GM19193 (cell line): ENCODE data around the gene ANO4.

ENCODE experiments used
- POLR2A ChIP-seq: IDR thresholded peaks from 4 replicates; pipeline ENCODE4 v1.6.1; 2011; ENCODE audit not compliant: insufficient read depth, insufficient read length; ENCODE audit errors: extremely low read depth

ANO4 gene

GRCh38 chr12:101086490-101087135 lies 292.0 kb downstream of the ANO4 start:
- no peak for TF ChIP-seq POLR2A

GRCh38 chr12:101087920-101088319 lies 293.3 kb downstream of the ANO4 start:
- TF ChIP-seq POLR2A = no peak

GRCh38 chr12:101089271-101089670 lies 294.7 kb downstream of the ANO4 start:
- TF ChIP-seq POLR2A = no peak

DNA sequence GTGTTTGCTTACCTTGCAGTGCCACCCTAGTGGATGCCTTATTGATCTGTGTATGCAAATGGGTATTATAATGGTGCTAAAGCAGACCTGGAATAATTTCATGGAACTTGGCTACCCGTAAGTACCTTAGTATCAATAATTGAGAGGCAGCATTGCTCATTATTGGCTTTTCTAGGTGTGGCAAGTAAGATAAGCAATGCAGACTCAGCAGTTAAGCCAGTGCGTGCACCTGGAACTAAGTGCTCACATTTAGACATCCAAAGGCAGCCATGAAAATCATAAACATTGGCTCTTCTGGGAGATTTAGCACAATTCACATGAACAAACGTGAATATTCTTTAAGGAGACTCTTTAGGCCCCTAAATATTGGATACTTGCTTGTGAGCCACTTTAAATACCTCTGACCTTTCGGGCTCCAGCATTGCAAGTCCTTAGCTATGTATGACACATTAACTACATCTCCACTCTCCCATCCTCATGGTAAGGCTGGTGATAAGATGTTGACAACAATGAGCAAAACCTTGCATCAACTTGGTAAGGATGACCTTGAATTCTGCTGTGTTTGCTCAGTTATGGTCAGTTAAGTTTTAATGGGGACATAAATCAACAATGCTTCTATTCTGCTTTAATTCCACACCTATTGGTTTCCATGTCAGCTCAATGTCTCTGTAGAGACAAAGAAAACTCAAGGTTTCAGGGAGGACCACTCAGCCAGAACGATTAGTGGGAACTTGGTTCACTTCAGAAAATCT lies 303.4 kb downstream of the ANO4 start:
- no peak for TF ChIP-seq POLR2A

DNA sequence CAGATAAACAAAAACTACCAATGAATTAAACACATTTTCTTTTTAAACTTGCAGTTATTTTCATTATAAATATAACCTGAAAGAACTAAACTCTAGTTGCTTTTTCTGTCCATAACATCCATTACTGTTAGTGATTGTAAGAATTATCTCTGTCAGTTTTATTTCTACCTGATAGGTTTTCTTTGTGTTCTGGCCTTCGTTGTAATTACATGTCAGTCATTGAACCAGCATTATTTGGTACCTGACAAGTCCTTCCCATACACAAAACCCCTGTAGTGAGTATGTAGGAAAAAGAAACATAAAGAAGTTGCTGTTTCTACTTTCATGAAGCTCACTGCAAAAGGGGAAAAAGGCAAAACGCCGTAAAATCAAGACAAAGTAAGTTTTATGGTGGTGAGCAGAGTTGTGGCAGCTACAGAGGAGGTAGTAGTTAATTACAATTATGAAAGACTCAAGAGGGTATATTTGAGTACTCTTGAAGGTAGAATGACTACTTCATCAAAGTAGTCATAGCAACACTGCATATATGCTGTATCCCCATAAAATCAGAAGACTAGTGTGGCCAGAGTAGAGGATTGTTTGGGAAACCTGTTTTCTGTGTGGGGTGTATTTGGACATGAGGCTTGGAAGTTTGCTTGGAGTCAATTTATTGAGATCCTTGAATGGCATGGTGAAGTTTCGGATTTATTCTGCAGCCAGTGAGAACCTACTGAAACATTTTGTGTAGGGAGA lies 312.6 kb downstream of the ANO4 start:
- TF ChIP-seq POLR2A = no peak

- no peak for TF ChIP-seq POLR2A
These were observed 313.6 kb downstream of the ANO4 start for GRCh38 chr12:101108130-101108529.

DNA sequence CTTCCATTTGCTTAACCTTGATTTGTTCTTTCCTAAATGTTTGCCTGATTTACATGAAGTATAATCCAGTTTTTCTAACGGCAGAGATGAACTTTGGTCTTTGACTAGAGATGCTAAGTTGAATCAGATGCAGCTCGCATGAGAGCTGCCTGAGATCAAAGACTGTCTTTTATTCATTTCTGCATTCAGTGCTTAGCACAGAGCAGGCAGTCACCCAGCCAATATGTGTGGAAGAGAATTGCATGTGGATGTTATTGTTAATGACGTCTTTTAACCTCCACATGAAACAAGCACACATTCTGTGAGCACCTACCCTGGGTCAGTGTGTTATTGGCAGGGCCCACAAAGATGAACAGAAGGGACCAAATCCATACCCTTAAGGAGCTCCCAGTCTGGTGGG lies 316.3 kb downstream of the ANO4 start:
- TF ChIP-seq POLR2A = no peak

DNA sequence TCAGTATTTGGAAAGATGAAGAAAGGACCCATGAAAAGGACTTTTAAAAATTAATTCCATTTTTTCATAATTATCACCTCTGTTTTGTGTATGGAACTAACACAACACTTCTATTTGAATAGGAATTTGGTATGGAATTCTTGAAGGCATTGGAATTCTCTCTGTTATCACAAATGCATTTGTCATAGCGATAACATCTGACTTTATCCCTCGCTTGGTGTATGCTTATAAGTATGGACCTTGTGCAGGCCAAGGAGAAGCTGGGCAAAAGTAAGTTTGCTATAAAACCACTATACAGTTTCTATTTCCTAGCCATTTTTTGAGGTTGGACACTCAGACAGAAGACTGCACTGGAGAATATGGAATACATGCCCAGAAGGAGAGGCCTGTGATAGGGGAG lies 316.9 kb downstream of the ANO4 start:
- TF ChIP-seq POLR2A = no peak

- TF ChIP-seq POLR2A = no peak
These were observed 320.8 kb downstream of the ANO4 start for GRCh38 chr12:101115326-101115725.

DNA sequence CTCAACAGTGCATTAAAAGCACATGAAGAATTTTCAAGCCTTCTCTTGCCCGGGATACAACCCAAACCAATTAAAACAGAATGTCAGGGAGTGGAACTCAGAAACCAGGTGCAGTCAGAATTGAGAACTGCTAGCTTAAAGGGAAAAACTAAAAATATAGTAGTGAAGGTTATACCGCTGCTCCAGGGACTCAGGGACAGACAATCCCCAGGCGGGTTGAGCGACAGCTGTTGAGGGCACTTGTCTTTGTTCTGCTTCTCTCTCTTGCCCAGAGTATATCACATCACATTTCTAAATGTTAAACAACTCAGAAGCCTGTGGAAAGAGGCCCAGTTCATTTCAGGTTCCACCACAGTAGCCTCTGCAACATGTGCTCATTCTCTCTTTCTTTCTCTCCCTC lies 322.3 kb downstream of the ANO4 start:
- TF ChIP-seq POLR2A = no peak

GRCh38 chr12:101117842-101118241 lies 323.3 kb downstream of the ANO4 start:
- no peak for TF ChIP-seq POLR2A

GRCh38 chr12:101127521-101128219 lies 333.1 kb downstream of the ANO4 start:
- no peak for TF ChIP-seq POLR2A

GRCh38 chr12:101165319-101165718 lies 370.7 kb downstream of the ANO4 start:
- TF ChIP-seq POLR2A = no peak

DNA sequence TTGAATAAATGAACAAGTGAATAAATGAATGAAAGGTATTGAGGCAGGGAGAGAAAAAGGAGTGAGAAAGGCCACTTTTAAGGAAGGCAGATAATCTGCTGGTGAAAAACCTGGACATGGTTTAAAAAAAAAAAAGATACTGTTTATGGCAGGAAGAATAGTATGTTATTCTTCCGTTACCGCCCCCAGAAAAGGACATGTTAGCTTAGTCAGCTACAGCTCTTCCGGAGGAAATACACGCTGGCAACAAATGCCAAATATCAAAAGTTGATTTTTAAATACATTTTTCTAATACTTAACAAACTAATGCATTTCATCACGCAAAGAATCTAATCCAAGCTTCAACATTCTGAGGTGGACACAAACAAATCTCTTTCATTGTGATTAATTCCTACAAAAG lies 372.3 kb downstream of the ANO4 start:
- TF ChIP-seq POLR2A = no peak

DNA sequence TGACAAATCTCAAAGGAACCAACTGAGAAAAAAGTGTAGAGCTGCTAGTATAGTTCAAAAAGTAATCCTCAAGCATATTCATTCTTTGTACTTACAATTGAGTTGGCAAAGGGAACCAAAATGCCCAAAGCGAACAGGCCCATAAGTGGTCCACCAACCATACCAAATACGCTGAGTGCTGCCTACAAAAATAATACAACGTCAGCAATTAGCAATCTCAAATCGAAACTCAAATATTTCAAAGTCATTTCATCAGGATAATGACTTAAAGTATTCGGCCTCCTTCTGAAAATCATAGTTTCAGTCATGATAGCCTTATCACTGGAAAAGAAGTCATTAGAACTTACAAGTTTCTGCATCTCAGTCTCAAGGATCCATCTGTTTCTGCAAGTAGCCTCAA lies 373.4 kb downstream of the ANO4 start:
- TF ChIP-seq POLR2A = no peak
